B cell (primary cell): ENCODE measurements around the gene ZNF407.

Experiments used
- EZH2 ChIP-seq: IDR thresholded peaks from 2 replicates; pipeline ENCODE4 v1.6.1; 2012; ENCODE audit warnings: borderline replicate concordance, low read depth, mild to moderate bottlenecking, moderate library complexity, low read length; ENCODE audit not compliant: insufficient read depth, poor library complexity, severe bottlenecking
- TF ChIP-seq, protein P1 (sequence below): fragments of 200-600 bp; IDR thresholded peaks from one replicate; pipeline ENCODE4 v1.8.0; 2022; ENCODE audit warnings: antibody characterized with exemption, mild to moderate bottlenecking

DNA sequence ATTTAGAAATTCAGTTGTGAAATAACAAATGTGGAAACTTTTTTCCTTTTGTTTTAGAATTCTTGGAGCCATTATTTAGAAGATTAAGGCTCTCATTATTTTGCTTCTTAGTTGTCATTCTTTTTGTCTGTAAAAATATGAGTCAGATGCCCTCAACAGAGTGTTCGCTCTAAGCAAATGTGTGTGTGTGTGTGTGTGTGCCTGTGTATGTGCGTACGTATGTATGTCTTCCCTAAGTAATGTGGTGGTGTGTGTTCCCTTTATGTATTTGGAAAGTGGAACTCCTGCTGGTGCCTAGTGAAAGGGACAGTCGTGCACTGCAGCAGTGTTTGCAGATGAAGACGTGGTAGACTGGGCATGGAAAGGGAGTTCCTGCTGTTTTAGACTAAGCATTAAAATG lies 27.5 kb downstream of the ZNF407 start:
- TF ChIP-seq, protein P1, sequence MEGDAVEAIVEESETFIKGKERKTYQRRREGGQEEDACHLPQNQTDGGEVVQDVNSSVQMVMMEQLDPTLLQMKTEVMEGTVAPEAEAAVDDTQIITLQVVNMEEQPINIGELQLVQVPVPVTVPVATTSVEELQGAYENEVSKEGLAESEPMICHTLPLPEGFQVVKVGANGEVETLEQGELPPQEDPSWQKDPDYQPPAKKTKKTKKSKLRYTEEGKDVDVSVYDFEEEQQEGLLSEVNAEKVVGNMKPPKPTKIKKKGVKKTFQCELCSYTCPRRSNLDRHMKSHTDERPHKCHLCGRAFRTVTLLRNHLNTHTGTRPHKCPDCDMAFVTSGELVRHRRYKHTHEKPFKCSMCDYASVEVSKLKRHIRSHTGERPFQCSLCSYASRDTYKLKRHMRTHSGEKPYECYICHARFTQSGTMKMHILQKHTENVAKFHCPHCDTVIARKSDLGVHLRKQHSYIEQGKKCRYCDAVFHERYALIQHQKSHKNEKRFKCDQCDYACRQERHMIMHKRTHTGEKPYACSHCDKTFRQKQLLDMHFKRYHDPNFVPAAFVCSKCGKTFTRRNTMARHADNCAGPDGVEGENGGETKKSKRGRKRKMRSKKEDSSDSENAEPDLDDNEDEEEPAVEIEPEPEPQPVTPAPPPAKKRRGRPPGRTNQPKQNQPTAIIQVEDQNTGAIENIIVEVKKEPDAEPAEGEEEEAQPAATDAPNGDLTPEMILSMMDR: no peak
- no peak for TF ChIP-seq EZH2
